Measurements from ENCODE around the gene PTPRK. TPM values are rescaled to one million over a fixed set of nuclear protein-coding genes. Genes with fewer than 3 reads are reported as not detected.

The PTPRK gene
- total RNA-seq, 1 experiment from 2014 or later, result 5.5 TPM

DNA sequence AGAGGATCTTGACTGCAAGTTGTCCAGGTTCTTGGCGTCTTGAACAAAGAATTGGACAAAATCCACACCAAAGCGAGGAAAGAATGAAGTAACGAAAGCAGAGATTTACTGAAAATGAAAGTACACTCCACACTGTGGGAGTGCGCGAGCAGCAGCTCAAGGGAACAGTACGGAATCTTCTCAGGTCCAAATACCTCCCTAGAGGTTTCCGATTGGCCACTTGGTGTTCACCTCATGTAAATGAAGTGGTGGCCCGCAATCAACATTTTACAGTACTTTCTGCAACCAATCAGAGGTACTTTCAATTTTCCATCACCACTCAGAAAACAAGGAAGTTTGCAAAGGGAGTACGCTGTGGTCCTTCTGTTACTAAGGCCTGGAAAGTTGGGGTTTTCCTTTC lies 122.4 kb downstream of the PTPRK start:
- DNase-seq (ENCODE audit: extremely low read depth, low read depth), result no peak

- no peak for DNase-seq (ENCODE audit: extremely low read depth, low read depth)
Measured at GRCh38 chr6:128395596-128395995, 124.8 kb downstream of the PTPRK start.

GRCh38 chr6:128395188-128395587 lies 125.2 kb downstream of the PTPRK start:
- DNase-seq (ENCODE audit: extremely low read depth, low read depth), result no peak

DNA sequence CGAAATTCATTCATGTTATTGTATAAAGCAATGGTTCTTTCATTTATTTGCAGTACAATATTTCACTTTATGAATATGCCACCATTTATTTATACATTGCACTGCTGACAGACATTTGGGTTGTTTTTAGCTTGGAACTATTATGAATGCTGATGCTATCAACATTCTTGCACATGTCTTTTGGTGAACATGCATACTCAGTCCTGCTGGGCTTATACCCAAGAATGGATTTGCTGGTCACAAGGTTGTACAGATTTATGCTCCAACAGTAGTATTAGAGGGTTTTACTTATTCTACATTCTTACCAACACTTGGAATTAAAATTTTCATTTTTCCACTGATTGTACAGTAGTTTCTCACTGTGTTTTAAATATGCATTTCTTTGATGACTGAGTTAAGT lies 126.2 kb downstream of the PTPRK start:
- no peak for DNase-seq (ENCODE audit: extremely low read depth, low read depth)

- DNase-seq (ENCODE audit: extremely low read depth, low read depth), result no peak
Measured at GRCh38 chr6:128389820-128390534, 130.4 kb downstream of the PTPRK start.

DNA sequence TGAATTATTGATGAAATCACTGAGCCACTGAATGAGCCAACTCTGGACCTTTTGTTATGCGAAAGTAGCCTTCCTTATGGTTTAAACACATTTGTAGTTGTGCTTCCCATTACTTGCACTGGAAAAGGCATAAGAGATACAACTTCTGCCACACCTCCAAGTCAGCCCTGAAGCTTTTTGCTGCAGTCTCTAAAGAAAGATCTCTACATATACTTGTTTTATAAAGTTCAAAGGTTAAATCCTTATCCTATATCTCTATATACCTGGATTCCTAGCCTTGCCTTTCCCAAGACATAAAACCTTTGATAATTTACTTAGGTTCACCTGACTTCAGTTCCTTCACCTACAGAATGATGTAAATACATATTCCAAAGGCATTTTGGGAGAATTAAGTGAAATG lies 132.0 kb downstream of the PTPRK start:
- DNase-seq (ENCODE audit: extremely low read depth, low read depth), result no peak

DNA sequence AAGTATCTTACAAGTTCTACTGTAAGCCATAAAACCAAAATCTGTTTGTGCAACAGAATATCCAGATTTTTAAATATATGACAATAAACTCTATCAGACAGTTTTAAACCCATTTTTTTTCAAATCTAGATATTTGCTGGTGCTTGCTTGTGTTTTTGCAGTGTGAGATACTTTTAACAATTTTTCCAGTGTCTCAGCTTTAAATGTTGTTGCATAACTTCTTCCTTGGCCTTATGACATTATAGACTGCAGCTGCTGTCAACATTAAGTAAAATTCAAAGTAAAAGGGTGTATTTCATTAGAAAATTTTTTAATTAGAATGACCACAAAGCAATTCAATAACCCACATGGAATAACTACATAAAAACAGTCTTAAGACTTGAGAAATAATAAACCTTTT lies 139.5 kb downstream of the PTPRK start:
- no peak for DNase-seq (ENCODE audit: extremely low read depth, low read depth)

GRCh38 chr6:128379577-128379976 lies 140.8 kb downstream of the PTPRK start:
- no peak for DNase-seq (ENCODE audit: extremely low read depth, low read depth)

- DNase-seq (ENCODE audit: extremely low read depth, low read depth), result no peak
Measured at GRCh38 chr6:128376952-128377503, 143.4 kb downstream of the PTPRK start.

- no peak for DNase-seq (ENCODE audit: extremely low read depth, low read depth)
Measured at GRCh38 chr6:128371136-128371535, 149.3 kb downstream of the PTPRK start.

- DNase-seq (ENCODE audit: extremely low read depth, low read depth), result no peak
Measured at GRCh38 chr6:128370072-128370471, 150.3 kb downstream of the PTPRK start.

DNA sequence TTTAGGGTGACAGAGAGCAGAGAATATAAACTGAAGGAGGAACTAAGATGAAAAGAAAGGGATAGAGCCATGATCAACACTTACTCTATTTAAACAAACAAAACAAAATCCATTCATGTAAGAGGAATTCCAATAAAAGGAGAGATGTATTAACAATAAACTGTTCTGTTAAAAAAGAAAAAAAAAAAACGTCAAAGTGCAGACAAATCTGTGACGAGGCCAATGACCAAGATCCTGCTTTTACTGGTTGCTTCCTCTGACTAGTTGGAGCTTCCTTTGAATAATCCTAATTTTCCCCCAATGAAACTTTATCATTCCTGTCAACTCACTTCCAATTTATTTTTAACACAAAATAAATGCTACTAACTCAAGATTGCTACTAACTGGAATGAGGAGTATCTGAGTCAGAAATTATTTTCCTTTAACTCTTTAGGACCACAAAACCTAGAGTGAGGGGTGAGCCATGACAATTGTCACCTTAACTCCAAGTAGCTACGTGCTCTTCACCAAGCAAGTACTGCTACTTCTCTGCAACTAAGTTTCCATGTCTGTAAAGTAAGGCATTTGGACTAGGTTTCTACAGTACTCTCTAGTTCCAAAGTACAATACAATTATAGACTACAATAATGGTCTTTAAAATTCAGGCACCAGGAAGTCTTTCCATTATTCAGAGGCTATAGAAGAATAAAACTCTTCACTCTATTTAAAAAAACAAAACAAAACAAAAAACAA lies 152.0 kb downstream of the PTPRK start:
- DNase-seq (ENCODE audit: extremely low read depth, low read depth), result no peak

DNA sequence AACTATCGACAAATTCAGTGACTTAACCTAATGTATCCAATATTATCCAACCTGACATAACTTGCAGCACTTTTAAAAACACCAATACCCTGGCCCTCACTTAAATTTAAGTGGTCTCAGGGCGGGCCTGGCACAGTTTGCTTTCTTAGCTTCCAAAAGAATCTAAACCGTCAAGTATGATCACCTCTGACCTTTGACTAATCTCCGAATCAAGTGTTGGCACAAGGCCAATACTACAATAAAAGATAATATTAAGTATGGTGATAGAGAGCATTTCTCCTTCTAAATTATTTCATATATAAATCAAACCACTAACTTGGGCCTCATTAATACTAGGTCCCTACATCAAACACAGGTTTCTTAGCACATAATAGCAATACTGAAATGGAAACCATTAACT lies 153.0 kb downstream of the PTPRK start:
- no peak for DNase-seq (ENCODE audit: extremely low read depth, low read depth)

DNA sequence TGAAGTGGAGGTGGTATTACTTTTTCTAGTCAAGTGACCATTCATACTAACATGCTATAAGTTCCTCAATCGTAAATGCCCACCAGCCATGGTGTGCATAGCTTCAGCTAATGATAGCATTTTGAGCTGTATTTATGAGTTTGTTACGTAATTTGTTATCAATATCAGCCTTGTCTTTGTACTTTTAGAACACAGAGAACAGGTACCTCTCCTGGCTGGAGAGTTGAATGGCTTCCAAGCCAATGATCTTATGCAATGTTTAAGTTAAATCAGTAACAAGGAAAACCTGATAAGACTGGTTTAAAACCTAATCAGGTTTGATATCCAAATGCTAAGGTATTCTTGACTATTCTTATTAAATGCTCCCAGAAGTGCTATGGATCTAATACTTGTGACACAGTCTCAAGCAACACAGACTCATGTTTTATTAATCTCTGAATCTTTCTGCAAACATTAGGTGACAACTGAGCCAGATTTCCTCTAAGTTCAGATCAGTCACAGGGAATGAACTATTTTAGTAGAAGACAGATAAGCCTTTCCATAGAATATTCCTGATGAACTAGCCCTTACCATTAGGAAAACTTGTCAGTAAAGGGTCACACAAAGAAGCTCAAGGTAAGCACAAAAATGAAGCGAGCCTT lies 154.8 kb downstream of the PTPRK start:
- no peak for DNase-seq (ENCODE audit: extremely low read depth, low read depth)

DNA sequence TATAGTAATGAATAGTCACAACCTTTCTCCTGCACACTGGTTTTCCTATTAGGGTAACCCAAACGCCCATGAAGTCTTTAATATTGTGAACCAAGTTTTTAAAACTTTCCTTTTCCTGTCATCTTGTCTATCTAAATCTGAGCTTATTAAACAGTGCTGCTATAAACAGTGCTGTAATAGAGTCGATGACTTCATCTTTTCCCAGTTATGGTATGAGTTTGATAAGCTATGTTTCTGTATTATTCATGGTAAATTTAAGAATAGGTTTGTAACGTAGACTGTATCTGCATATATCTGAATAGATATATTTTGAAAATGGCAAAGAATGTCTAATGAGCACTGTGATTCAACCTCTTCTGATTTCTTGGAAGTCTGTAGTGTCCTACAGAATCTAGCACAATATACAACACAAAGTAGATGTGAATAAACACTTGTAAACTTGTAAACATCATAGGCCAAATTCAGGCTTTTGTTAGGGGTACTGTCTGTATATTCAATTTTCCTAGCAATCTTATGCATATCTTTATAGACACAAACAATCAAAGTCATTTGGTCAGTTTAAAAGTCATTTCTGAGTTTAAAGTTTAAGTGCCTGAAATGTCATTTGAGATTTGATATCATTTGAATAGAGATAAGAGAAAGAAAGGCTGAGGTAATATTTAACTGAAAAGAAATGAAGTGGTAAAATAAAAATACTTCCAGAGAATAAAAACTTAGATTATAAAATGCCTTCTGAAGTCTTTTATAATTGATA lies 155.5 kb downstream of the PTPRK start:
- no peak for DNase-seq (ENCODE audit: extremely low read depth, low read depth)

- DNase-seq (ENCODE audit: extremely low read depth, low read depth), result no peak
Measured at GRCh38 chr6:128363020-128363813, 157.2 kb downstream of the PTPRK start.

DNA sequence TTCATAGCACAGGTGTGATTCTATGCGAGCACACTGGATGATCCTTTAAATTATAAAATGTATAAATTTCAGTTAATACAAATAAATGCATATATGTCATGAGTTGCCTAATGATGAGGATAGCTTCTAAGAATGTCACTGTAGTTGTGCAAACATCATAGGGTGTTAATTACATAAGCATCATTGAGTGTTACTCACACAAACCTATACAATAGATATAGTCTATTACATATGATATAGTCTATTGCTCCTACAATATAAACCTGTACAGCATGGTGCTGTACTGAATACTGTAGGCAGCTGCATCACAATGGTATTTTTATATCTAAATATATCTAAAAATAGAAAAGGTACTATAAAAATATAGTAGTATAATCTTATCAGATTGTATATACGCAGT lies 159.0 kb downstream of the PTPRK start:
- DNase-seq (ENCODE audit: extremely low read depth, low read depth), result no peak

DNA sequence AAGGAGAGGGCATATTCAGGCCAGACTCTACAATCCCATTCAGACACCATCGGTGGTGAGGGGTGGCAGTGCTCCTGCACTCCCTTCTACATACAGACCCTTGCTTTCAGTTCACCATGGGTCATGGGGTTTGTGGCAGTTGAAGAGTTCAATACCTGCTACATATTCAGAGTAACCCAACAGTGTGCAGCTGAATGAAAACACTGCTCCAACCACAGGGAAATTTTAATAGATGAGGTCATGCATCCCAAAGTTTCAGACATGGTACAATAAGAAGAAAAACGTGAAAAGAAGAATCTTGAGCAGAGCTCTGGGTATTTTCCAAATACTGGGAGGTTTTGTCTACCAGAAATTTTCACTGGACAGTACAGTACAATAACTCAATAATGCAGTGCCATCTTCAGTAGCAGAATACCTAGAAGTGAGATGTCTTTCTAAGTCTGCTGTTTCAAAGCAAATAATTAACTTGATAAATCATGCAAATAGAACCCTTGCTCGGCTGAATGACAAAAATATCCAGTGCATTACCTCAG lies 162.1 kb downstream of the PTPRK start:
- DNase-seq (ENCODE audit: extremely low read depth, low read depth), result no peak

DNA sequence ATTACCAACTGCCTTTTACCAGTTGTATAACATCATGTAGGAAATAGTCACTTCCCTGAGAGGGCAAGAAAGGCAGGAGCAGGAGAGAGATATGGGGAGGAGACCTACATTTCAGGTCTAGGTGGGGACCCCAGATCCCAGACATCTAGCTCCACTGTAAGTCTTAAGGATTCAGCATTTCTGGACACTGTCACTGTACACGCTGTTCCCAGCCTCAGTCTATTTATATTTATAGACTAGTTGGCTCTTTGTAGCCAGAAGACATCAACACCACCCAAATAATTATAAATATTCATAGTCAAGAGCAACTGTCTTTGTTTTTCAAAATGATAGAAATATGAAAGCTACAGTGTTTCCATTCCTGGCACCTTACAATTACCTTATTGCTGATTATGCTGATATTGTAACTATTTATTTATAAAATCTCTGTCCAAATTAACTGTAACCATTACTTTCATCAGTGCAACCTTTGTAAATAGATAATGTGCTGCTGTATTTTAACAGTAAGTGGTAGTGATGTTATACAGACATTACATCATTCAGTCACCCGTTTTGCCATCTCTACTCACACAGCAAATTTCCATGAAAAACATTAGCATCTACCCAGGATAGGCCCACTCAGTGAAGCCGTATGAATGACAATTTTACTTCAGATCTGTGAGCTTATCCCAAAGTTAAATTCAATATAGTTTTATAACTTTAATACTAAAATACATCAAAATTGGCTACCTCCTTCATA lies 162.8 kb downstream of the PTPRK start:
- no peak for DNase-seq (ENCODE audit: extremely low read depth, low read depth)

Data from NCI-H460 (cell line).